Stimulated activated CD8-positive, alpha-beta memory T cell treated with anti-CD3 and anti-CD28 coated beads, Interleukin-7, amount 100 ng/mL, for 4 hours (primary cell): Measurements from ENCODE around the gene ABHD1.

Experiments used
- DNase-seq, 2 donors: peaks; one replicate each; pipeline ENCODE4 v3.0.0-alpha.2; 2020; ENCODE audit warnings: low read depth in 2 of 2

The ABHD1 gene

GRCh38 chr2:27135478-27135955 lies 11.9 kb downstream of the ABHD1 start:
- DNase-seq, result no peak

GRCh38 chr2:27136751-27137150 lies 13.1 kb downstream of the ABHD1 start:
- no peak for DNase-seq

GRCh38 chr2:27137322-27137935 lies 13.8 kb downstream of the ABHD1 start:
- no peak for DNase-seq

- no peak for DNase-seq
Measured at GRCh38 chr2:27138111-27138510, 14.5 kb downstream of the ABHD1 start.

GRCh38 chr2:27139310-27139709 lies 15.7 kb downstream of the ABHD1 start, which contains the start of gene PRR30:
Gene PRR30 (minus strand): TSS chr2:27139410. CDS start chr2:27138329, 1,081 bp downstream.
- no peak for DNase-seq

- no peak for DNase-seq
Measured at GRCh38 chr2:27143285-27143684, 19.7 kb downstream of the ABHD1 start.

GRCh38 chr2:27145682-27146081 lies 22.1 kb downstream of the ABHD1 start:
- DNase-seq, result no peak

GRCh38 chr2:27147935-27148334 lies 24.3 kb downstream of the ABHD1 start:
- no peak for DNase-seq

- DNase-seq, result no peak
Measured at GRCh38 chr2:27148801-27149439, 25.3 kb downstream of the ABHD1 start, which contains the start of gene TCF23. Gene TCF23 (plus strand): TSS chr2:27149004. CDS start chr2:27149134, 130 bp downstream.

- no peak for DNase-seq
Measured at GRCh38 chr2:27149570-27150405, 26.2 kb downstream of the ABHD1 start.

GRCh38 chr2:27150639-27151230 lies 27.1 kb downstream of the ABHD1 start:
- DNase-seq, result no peak

- no peak for DNase-seq
Measured at GRCh38 chr2:27152102-27152795, 28.6 kb downstream of the ABHD1 start.

GRCh38 chr2:27152796-27153464 lies 29.3 kb downstream of the ABHD1 start:
- no peak for DNase-seq

- DNase-seq, result no peak
Measured at GRCh38 chr2:27154488-27154887, 30.9 kb downstream of the ABHD1 start.

GRCh38 chr2:27155069-27155520 lies 31.5 kb downstream of the ABHD1 start:
- DNase-seq, result no peak

GRCh38 chr2:27158468-27158867 lies 34.9 kb downstream of the ABHD1 start:
- DNase-seq, result no peak

GRCh38 chr2:27159271-27159670 lies 35.7 kb downstream of the ABHD1 start:
- no peak for DNase-seq

GRCh38 chr2:27160191-27160590 lies 36.6 kb downstream of the ABHD1 start:
- no peak for DNase-seq

GRCh38 chr2:27162151-27163121 lies 38.8 kb downstream of the ABHD1 start:
- no peak for DNase-seq
